Fibroblast of mammary gland (primary cell): ENCODE data around the gene SIMC1.
"Not testable (repeated sequence)": the region's sequence is repeated elsewhere in the genome, so short reads cannot be mapped to it uniquely, and the experiment has no call there.

Experiments
- DNase-seq: peaks from one replicate; pipeline ENCODE4 v3.0.0-alpha.2; 2010; ENCODE audit warnings: low read depth
- H3K4me3 ChIP-seq: 2 replicates; pipeline ENCODE4 v1.5.1; 2011; ENCODE audit warnings: low read depth, mild to moderate bottlenecking, low read length, moderate library complexity; ENCODE audit not compliant: control insufficient read depth
- CTCF ChIP-seq: conservative IDR thresholded peaks from 2 replicates; pipeline ENCODE4 v1.5.1; 2011; ENCODE audit warnings: low read depth, low read length, inconsistent platforms; ENCODE audit not compliant: control insufficient read depth, insufficient read depth

Gene SIMC1

DNA sequence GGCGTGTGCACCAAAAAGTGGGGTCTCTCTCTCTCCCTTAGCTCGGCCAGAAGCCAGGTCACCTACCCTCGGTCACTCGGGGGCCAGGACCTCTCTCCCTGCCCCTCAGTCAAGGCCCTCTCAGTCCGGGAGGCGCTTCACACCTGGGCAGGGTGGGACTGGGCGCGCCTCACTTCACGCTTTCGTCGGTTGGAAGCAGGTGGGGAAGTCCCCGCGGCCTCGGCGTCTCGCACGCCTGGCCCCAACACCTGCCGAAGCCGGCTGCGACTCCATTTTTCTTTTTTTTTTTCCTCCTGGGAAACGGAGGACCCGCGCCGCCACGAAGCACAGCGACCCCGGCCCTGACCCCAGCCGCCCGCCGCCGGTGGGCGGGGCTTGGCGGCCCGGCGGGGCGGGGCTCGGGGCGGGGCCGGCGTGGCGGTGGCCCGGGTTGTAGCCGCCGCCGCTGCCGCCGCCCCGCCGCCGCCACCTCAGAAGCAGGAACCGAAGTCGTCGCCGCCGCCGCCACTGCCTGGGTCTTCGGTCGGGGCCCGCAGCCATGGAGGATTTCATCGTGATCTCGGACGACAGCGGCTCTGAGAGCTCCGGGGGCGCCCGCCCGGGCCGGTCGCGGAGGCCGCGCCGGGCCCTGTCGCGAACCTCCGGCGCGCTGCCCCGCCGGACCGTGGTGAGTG lies at the start of gene SIMC1:
TSS of gene SIMC1 (plus strand) at position 454 of the 674 bp plus-strand sequence. CDS start at position 539, 85 bp downstream.
- not testable (repeated sequence) for DNase-seq
- peak within 1 kb of the TSS; percentile 31 for H3K4me3 ChIP-seq

- no peak overlapping the region for H3K4me3 ChIP-seq
- TF ChIP-seq CTCF = no peak
- DNase-seq = no peak
Observed at GRCh38 chr5:176188506-176189193, 49.6 kb upstream of the SIMC1 start.

GRCh38 chr5:176189857-176190256 lies 48.4 kb upstream of the SIMC1 start:
- DNase-seq = no peak
- no peak overlapping the region for H3K4me3 ChIP-seq
- TF ChIP-seq CTCF = no peak

- H3K4me3 ChIP-seq = no peak overlapping the region
- no peak for DNase-seq
- TF ChIP-seq CTCF = no peak
Observed at GRCh38 chr5:176190886-176191755, 47.1 kb upstream of the SIMC1 start.

GRCh38 chr5:176192094-176192721 lies 46.0 kb upstream of the SIMC1 start:
- TF ChIP-seq CTCF = no peak
- no peak for DNase-seq
- no peak overlapping the region for H3K4me3 ChIP-seq

- not testable (repeated sequence) for H3K4me3 ChIP-seq, DNase-seq
Observed at GRCh38 chr5:176192722-176193117, 45.5 kb upstream of the SIMC1 start.

GRCh38 chr5:176193636-176194035 lies 44.6 kb upstream of the SIMC1 start:
- not testable (repeated sequence) for DNase-seq, H3K4me3 ChIP-seq

DNA sequence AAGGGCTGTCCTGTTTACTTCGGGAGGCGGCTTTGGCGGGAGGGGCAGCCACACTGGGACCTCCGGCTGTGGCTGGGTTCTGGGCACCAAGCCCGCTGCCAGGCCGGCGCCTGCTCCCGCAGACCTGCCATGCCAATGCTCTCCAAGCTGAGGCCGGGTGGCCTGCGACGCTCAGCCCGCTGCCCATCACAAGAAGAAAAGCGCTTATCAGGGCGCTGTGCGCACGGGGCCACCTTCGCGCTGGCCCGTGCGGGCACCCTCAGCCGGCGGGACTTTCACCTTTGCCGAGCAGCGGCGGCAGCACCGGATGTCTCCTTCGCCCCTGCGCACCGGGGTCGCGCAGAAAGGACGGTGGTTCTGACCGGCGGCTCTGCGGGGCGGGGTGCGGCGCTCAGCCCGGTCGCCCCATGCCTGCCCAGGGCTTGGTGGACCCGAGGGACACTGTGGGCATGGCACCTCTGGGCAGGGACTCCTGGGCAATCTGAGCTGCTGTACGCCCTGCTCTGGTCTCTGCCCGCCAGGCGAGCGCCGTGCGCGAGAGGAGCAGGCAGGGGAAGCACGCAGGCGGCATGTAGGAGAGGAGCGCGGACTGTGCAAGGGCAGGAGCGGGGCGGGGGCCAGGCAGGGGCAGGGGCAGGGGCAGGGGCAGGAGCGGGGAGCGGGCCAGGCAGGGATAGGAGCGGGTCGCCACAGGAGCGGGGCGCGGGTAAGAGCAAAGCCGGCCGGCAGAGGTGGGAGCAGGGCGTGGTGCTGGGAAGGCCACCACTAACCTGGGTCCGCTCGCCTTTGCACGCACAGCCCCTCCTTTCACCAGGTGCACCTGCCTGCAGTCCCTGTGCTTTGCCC lies 43.8 kb upstream of the SIMC1 start:
- not testable (repeated sequence) for H3K4me3 ChIP-seq, DNase-seq

DNA sequence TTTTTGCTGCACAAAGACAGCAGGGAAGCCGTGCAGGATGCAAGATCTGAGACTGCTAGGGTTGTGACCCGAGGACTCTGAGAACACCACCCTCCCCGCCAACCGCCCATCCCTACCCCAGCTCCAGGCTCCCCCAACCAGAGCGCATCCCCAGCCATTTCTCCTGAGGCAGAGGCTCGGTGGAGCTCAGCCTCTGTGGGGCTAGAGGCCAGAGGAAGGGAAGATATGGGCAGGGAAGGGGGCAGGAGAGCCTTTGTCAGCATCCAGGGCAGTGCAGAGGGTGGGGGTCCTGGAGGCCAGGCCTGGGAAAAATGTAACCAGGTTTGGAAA lies 43.2 kb upstream of the SIMC1 start:
- not testable (repeated sequence) for DNase-seq, H3K4me3 ChIP-seq

DNA sequence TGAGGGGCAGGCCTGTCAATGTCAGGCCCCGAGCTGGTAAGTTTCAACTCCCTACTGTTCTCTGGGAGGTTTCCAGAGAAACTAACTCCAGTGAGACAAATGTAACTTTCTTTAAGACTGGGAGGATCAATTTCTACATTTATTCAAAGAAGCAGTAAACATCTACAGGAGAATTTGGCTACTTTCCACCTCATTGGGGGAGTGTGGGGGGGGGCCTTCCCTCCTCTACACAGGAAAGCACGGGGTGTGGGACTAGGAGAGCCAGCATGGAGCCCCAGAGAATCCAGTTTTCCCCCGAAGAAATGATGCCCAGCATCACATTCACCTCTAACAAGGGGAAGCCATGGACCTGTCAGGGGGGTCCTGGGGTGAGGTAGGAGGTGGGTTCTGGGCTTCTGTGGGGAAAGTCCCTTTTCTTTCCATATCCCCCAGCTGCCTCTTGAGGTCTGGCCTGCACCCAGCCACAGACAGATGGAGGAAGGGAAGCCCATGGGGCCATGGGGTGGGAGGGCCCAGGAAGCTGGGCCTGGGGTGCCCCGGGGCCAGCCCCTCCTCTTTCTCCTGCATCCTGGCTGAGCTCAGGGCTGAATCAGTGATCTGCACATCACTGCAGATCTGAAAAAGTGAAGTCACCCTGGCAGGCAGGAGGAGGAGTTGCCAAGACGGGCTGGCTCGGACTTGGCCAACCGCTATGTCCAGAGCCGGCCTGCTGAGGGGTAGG lies 42.6 kb upstream of the SIMC1 start:
- H3K4me3 ChIP-seq, DNase-seq: not testable (repeated sequence)

- not testable (repeated sequence) for DNase-seq, H3K4me3 ChIP-seq
Observed at GRCh38 chr5:176196781-176197180, 41.4 kb upstream of the SIMC1 start.
